GM19238 (cell line): Measurements from ENCODE around the gene FBXL22.
"Not testable (repeated sequence)": the region's sequence is repeated elsewhere in the genome, so short reads cannot be mapped to it uniquely, and the experiment has no call there.

ENCODE experiments used
- DNase-seq: peaks from one replicate; pipeline ENCODE4 v3.0.0; 2011; ENCODE audit warnings: low spot score; ENCODE audit not compliant: insufficient read length

FBXL22 gene

GRCh38 chr15:63611177-63611576 is 14.0 kb downstream of the FBXL22 start:
- DNase-seq: no peak

GRCh38 chr15:63612300-63612699 is 15.1 kb downstream of the FBXL22 start:
- DNase-seq: no peak

GRCh38 chr15:63615935-63616334 is 18.7 kb downstream of the FBXL22 start:
- no peak for DNase-seq

- DNase-seq: not testable (repeated sequence)
Measured at GRCh38 chr15:63617147-63617546, 20.0 kb downstream of the FBXL22 start.

GRCh38 chr15:63617627-63618026 is 20.4 kb downstream of the FBXL22 start:
- not testable (repeated sequence) for DNase-seq

GRCh38 chr15:63620760-63621159 is 23.6 kb downstream of the FBXL22 start:
- not testable (repeated sequence) for DNase-seq

GRCh38 chr15:63623232-63623969 is 26.2 kb downstream of the FBXL22 start:
- no peak for DNase-seq

- peak; percentile 30 for DNase-seq
Measured at GRCh38 chr15:63626955-63627354, 29.8 kb downstream of the FBXL22 start.

GRCh38 chr15:63628123-63628822 is 31.1 kb downstream of the FBXL22 start:
- no peak for DNase-seq

GRCh38 chr15:63630036-63630751 is 33.0 kb downstream of the FBXL22 start:
- DNase-seq: no peak

- no peak for DNase-seq
Measured at GRCh38 chr15:63633312-63633711, 36.1 kb downstream of the FBXL22 start.

GRCh38 chr15:63634154-63634553 is 37.0 kb downstream of the FBXL22 start:
- DNase-seq: no peak

- DNase-seq: no peak
Measured at GRCh38 chr15:63636518-63637061, 39.4 kb downstream of the FBXL22 start.

- no peak for DNase-seq
Measured at GRCh38 chr15:63638839-63639238, 41.7 kb downstream of the FBXL22 start.

GRCh38 chr15:63640146-63640545 is 43.0 kb downstream of the FBXL22 start:
- no peak for DNase-seq
